GM19324 (cell line): ENCODE results near the gene SLC24A3.

Experiments
- ATAC-seq: cut with Tn5 transposase; IDR thresholded peaks from one replicate; pipeline ENCODE4 v1.9.1; 2021; ENCODE audit warnings: mild to moderate bottlenecking, moderate library complexity; ENCODE audit not compliant: unreplicated experiment, low FRiP score

The SLC24A3 gene

DNA sequence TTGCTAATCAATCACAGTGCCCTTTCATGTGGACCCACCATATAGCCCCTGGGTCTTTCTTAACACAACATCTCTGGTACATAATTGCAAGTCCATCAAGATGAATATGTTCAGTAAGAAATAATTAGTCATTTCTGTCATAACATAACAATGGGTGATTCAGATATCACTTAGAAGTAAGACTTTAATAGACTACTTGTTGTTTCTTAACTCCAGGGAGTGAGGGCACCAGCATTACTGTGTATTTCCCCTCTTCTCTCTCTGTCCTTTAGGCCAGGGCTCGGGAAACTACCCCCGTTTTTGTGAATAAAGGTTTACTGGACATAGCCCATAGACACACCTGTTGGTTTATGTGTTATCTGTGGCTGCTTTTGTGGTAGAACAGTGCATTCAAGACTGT is 123.5 kb downstream of the SLC24A3 start:
- ATAC-seq, result no peak

DNA sequence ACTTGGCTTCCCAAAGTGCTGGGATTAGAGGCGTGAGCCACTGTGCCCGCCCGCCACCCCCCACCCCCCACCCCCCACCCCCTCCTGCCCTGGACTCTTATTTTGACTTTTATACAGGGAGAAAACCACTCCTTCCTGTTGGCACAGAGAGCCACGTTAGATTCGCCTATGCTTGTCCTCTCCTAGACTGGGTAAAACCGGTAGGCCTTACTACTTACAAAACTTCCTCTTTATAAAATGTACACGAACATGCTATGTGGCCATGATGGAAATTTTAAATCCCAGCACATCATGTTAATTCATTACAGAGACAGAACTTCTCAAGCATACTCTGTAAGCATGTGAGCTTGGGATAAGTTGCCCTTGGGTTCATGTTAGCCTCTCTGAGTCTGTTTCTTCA is 124.2 kb downstream of the SLC24A3 start:
- ATAC-seq, result no peak

DNA sequence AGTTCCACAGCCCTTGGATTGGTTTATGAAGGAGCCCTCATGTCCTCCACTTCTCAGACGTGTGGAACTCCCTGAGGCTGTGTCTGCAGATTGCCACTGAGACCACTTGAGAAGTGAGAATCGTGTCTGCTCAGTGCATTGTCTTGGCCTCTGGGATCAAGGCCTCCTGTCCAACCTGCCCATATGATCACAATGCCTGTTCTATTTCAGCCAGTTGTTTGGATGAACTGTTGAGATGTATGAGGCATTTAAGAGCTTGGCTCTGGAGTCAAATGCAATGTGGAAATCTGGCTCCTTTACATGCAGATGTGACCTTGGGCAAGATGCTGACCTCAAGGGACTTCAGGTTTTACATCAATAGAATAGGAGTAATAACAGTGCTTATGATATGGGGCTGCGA is 125.9 kb downstream of the SLC24A3 start:
- no peak for ATAC-seq

DNA sequence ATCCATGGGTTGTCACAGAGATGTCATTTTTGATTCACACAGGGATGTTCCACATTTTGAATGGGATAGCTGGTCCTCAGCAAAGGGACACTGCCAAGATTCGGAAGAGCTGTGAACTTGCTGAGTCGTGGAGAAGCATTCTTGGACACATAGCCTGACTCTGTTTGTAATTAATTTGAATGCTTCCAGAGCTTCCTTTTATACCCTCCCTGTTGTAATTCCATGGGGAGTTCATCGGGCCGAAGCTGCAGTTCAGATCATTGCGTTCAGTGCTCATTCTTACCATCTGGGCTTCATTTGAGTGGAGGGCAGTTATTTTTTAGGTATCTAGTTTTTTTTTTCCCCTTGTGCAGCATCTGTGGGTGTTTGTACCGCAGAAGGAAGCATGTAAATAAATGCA is 126.5 kb downstream of the SLC24A3 start:
- no peak for ATAC-seq

DNA sequence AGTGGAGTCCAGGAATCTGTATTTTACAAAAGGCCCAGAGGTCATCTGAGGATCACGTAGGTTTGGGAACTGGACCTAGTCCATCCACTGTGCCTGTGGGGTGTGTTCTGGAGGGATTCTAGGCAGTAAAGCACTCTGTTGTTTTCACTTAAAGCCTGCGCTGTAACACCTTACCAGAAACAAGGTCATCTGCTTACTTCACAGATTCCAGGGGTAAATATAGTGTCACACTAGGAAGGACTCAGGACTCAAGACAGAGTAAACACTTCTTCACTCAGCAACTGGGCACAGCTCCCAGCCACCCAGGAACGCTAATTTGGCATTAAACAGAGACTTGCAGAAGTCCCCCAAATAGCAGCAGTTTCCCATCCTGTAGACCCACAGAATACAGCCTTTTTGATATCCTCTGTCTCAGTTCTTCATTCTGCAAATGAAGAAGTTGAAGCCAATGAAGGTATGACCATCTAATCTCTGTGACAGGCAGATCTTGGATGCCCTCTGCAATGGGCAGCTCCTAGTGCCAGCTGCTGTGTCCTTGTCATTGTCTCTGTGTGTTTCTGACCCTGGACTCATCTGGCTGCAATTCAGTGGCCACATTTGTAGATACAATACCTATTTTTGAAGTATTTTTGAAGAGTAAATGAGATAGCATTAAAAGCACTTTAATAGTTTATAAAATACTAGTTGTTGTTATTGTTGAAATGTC is 129.1 kb downstream of the SLC24A3 start:
- no peak for ATAC-seq

DNA sequence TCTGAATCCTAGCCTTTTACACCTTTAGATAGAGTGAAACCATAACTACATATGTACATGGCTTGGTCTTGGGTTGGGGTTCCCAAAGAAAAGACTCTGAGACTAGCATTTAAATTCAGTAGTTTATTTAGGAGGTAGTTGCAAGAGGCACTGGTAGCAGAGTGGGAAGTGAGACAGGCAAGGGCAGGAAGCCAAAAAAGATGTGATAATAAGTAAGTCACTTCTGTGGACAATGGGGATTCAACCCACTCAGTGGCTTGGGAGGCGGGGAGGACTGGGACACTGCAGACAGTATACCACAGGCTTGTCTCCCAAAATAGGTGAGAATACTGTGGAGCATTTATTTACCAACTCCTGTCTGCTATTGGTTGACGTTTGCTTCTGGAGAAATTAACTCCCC is 131.9 kb downstream of the SLC24A3 start:
- ATAC-seq, result no peak

DNA sequence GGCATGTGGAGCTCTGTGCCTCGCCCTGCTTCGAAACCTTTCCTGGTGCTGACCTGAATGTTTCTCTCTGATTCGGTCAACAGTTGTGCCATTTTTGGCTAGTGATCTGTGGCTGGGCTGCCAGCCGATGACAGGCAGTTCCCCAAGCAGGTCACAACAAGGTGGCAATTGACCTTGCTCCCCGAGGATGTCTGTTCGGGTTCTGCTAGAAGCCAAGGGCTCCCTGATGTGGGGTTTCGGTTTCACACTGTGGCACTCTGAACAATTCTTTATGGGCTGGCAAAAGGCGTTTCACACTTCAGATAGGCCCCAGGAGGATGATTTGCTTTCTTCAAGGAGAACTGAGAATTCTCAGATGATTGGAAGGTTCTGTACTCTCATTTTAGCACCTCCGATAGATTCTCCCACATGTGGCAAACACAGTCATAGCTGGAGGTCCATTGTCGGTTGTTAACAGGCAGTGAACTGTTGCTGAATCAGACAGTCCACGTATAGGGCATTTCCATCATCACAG is 135.6 kb downstream of the SLC24A3 start:
- no peak for ATAC-seq

DNA sequence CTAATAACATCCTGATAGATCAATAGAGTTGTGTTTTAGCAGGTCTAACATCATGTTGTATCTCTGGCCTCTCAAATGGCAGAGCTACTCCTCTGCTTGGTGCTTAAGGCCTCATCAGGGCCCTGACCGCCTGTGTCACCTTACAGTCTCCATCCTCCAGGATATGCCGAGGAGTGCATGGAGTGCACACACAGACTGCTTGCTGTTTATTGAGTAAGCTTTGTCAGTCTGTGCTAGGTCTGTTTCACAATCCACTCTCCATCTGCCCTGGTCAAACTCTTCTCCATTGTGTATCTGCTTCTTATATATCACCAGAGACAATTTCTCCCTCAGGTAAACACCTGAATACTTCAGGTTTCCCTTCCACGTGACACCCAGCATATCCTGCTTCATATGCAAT is 136.1 kb downstream of the SLC24A3 start:
- no peak for ATAC-seq

DNA sequence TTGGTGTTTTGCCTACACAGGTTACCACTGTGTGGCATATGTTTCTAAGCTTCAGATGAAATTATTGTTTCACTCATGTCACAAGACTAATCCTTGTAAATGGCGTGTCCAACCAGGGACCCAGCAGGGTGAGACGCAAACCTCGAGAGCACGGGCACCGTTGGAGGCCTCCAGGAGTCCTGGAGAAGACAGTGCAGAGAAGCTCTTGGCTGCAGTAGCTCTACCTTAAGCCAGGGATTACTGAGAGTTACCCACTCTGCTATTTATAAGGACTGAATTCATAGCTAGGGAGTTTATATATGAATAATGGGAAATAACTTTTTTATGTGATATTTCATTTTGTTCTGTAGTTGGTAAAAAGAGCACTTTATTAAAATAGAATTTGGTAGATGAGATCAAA is 137.4 kb downstream of the SLC24A3 start:
- ATAC-seq, result no peak

DNA sequence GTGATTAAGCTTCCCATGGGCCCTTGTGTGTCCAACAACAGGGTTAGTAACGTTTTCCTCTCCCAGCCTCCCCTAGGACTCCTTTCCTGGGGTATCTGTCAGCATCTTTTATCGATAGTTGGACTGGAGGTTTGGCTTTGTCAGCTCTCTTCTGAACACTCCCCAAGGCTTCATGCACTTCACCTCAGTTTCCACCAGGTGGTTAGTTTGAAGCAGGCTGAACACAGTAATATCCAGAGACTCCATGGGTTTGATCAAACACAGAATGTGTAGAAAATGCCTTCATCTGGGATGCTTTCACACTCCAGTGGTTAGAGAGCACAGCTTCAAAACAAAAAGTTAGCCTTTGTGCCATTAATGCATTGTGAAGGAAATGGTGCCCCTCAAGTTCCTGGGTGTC is 139.1 kb downstream of the SLC24A3 start:
- ATAC-seq, result no peak

DNA sequence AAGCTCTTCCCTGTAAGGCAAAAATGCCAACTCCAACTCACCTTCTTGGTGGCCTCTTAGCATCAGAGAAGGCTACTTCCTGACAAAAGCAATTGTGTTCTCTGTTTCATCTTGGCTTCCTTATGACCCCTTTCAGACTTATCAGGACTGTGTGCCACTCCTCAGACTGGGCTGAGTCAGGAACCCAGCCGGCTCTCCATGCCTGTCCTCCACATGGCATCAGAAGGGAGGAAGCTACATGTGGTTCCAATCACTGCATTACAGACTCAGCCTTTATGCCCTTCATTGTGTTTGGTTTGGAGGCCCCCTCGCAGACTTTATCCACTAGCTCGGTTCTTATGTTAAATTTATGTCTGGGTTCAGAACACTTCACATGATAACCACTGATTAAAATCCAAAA is 142.5 kb downstream of the SLC24A3 start:
- ATAC-seq, result no peak

DNA sequence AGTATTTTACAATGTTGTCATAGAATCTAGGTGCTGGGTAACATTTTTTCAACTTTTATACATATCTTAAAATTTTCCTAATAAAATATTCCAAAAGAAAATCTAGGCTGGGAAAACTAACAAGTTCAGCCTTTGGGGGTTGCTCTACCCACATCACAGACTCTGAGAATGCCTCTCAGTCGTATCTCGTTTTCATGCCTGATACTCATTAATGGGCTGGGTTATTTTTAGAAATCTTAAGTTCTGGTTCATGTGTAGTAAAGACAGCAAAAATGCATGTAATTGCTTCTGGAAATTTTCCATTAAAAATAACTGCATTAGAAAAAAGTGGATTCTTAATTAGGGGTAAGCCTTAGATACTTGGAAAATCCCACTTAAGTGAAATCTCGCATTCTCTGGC is 149.3 kb downstream of the SLC24A3 start:
- no peak for ATAC-seq

DNA sequence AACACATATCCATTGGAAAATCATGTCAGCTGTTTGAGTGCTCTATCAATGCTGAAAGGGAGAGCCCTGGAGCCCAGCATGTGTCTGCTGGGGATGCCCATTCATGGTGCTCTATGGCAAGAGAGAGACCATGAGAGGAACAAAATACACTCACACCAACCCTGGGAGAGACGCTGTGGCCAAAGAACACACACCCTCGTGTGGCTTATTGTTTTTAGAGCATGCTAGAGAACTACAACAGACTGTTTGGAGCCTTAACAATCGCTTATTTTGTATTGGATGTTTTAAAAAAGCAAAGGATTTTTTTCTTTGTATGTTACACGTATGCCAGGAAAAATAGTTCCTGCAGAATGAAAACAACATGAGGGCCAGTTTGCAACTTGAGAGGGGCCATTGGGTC is 151.0 kb downstream of the SLC24A3 start:
- ATAC-seq, result no peak

DNA sequence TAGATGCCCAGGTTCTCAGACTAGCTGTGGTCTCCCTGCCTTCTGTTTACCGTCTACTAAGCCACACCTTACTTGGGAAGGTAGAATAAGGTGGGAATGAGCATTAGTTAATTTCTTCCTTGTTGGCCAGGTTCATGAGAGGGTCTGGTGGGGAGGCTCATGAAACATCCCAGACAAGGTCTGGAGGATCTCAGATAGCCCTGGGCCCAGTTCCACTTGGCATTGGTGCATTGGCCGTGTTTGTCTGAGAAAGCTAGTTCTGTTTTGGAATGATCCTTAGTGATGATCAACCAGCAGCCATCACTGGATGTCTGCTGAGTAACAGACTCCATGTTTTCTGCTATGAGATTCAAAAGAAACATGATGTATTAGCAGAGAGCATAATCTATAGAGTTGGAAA is 155.1 kb downstream of the SLC24A3 start:
- ATAC-seq, result no peak

DNA sequence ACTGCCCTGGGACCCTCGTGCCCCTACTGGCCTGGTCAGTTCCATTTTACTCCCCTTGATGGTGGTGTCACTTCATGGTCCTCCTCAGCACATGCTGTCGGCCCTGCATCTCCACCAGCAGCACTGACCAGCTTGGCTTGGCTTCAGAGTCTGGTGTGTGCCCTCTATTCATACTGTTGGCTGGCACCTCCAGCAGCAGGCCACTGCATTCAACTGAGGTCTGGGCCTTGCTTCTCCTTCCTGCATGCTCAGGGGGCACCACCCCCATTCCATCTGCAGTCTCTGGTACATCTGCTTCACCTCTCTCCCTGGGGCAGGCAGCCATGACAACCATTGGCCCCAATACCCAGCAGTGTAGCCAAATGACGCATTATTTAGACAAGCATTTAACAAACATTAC is 155.9 kb downstream of the SLC24A3 start:
- no peak for ATAC-seq

DNA sequence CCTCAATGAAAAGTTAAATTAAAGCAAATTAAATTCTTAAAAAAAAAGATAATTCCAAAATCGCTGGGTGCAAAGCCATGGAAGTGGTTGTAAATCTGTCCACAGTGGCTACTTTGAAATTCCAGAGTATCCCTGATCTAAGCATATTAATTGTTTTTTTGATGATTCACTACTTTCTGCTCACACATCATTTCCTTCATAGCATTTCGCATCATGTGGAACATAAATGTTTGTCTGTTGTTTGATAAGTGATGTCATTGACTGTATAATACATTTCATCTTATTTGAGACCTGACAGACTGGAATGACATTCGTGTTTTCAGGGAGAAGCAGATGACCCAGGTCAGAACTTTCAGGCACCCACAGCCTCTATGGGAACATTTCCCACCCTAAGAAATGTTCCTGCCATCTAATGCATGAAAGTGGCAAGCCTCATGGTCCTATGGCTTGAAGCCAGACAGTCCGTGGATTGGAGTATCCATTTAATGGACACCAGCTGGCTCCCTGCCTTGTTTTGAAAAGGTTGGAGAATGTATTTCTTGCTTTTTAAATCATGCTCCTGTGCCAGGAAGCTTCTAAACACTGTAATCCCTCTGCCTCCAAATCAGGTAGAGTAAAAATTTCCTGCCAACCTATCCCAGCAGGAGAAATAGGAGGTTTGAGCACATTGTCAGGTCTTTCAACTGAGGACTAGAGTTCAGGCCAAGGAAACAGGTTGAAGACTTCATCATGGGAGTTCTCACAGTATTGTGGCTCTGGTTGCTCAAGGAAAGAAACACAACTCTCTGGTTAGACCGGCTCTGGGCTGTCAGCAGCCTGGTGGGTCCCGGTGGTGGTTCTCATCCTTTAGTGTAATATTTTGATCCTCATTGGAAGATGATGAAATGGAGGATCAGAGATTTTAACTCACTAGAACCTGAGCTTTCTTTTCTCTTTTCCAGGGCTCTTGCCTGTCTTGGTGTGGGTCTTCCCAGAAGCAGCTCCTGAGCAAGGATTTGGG is 157.9 kb downstream of the SLC24A3 start:
- no peak for ATAC-seq

DNA sequence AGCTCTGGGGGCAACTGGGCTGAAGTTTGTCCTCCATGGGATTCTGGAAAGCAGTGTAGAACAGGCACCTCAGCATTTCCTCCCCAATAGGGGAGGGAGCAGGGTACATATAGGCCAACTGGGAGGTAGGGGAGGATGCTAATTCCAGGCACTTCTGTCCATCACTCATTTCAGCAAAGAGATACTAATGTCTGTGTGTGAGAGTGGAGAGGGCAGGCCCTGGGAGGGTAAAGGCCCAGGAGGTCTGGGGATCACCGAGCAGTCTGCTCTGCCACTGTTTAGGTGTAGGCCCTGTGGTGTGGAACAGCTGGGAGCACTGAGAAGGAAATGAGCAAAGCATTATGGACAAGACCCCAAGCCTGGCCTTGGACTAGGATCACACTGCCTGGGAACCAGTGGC is 158.7 kb downstream of the SLC24A3 start:
- no peak for ATAC-seq

DNA sequence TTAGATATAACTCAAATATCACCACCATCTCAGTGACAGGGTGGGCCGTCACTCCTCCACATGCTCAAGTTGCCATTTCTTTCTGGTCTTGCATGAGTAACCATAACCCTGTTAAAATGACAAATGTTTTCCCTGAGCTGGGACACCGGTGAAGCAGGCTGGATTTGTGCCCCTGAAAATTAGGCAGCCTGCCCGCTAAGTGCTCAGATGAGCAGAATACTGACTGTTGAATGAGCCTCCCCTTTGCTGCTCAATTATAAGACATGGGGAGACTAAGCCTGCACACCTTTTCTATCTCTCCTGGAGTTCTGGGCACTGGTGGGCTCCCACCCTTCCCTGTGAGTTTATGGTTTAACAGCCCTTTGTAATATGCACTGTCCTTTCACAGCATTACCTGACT is 161.8 kb downstream of the SLC24A3 start:
- ATAC-seq, result no peak

DNA sequence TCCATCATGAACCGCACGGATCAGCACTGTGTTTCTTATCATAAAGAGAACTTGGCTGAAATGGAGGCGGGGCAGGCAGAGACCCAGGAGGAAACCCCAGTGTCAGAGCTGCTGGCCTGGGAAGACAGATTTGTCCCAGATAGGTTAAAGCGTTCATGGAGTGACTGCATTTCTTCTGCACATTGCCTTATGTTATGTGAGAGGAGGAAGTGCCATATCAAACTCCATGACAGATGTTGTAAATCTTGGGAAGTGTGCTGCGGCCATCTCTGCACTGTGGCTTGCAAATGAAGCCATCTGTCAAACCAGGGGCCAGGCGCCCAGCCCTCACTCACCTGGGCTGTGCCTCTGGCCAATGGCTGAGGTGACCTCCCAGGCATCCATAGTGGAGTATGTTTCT is 163.0 kb downstream of the SLC24A3 start:
- no peak for ATAC-seq

DNA sequence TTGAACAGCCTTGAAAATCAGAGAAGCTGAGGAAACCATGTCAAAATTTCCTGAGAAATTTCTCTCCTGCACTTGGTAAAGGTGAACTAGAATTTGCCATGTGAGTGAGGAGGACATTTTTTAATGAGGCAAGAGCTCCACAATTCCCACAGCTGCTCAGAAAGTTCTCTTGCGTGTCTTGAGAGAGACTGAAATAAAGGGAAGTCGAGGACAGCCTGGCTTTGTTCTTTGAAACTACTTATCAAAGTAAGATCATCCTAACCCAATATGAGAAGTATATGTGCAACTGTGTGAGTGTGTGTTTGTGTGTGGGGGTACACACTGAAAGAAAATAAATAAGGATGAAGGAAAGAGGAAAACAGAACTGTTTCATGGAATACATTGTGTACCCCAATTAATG is 163.4 kb downstream of the SLC24A3 start:
- ATAC-seq, result no peak

DNA sequence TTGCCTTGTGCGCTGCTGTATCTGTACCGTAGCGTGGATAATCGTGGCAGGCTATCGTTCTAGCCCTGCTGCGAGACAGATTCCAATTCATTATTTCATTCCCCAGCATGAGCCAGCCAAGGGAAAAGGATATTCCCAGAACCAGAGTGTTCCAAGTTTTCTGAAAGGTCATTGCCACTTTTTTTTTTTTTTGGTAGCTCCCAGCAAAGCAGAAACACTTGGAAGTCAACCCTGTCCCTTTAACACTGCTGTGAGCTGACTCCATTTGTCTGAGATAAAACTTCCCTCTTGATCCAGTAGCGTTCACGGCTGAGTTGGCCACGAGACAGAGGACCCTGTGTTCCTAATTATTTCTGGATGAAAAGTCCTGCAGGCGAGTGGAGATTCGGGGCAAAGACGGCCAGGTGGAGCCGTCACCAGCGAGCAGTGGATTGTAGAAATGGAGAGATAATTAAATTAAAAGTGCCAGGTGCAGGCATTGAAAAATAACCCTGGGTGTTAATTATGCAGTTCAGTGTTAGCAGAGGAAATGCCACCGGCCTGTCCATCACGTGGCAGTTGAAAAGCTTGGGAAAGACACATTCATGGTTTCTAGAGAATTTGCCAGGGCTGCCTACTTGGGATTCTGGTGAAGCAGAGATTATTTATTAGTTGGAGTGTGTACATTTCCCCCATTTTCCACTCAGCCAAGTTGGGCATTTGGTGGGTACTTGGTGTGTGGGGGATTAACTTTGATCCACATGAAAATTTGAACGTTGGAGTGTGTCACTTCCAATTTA is 164.2 kb downstream of the SLC24A3 start:
- no peak for ATAC-seq
